OCI-LY3 (cell line): ENCODE data around the gene BACE1-AS.

Experiments
- H2AFZ ChIP-seq: fragments of 200-600, 300-600 bp; shearing (Covaris generic); 2 replicates; pipeline ENCODE4 v1.6.0; 2014; ENCODE audit warnings: antibody characterized with exemption, low read depth, low read length
- H3K27ac ChIP-seq: fragments of 200-600, 300-600 bp; sonication (generic); 2 replicates; pipeline ENCODE4 v1.5.1; 2014; ENCODE audit warnings: mild to moderate bottlenecking, low read length, moderate library complexity, mixed read lengths
- H3K27me3 ChIP-seq: fragments of 200-600, 300-600 bp; sonication (generic); 2 replicates; pipeline ENCODE4 v1.6.1; 2014; ENCODE audit warnings: low read depth, low read length, mixed read lengths
- H3K36me3 ChIP-seq: fragments of 200-600, 300-600 bp; sonication (generic); replicated peaks from 2 replicates; pipeline ENCODE3; 2014; ENCODE audit warnings: low read depth, low read length, mixed read lengths
- H3K4me1 ChIP-seq: fragments of 300-600, 200-600 bp; sonication (generic); 2 replicates; pipeline ENCODE4 v1.6.1; 2014; ENCODE audit warnings: low read length, mixed read lengths
- H3K4me2 ChIP-seq: fragments of 200-600, 300-600 bp; sonication (generic); 2 replicates; pipeline ENCODE4 v1.6.1; 2014; ENCODE audit warnings: low read length, mixed read lengths
- H3K4me3 ChIP-seq: fragments of 300-600, 200-600 bp; sonication (generic); 2 replicates; pipeline ENCODE4 v1.5.1; 2014; ENCODE audit warnings: antibody characterized with exemption, mild to moderate bottlenecking, low read length, moderate library complexity
- H3K79me2 ChIP-seq: fragments of 300-600, 200-600 bp; shearing (Covaris generic); 2 replicates; pipeline ENCODE4 v1.6.1; 2014; ENCODE audit warnings: mild to moderate bottlenecking, low read length, mixed read lengths
- H3K9ac ChIP-seq: fragments of 300-600, 200-600 bp; shearing (Covaris generic); 2 replicates; pipeline ENCODE4 v1.6.0; 2014; ENCODE audit warnings: mild to moderate bottlenecking, low read length, moderate library complexity
- H3K9me3 ChIP-seq: fragments of 200-600, 300-600 bp; shearing (Covaris generic); 2 replicates; pipeline ENCODE4 v1.6.1; 2014; ENCODE audit warnings: low read length, mixed read lengths; ENCODE audit not compliant: insufficient read depth
- H4K20me1 ChIP-seq: fragments of 200-600, 300-600 bp; sonication (generic); 2 replicates; pipeline ENCODE4 v1.6.1; 2016; ENCODE audit warnings: low read length, mixed read lengths; ENCODE audit not compliant: insufficient read depth
- CTCF ChIP-seq: fragments of 200-600, 300-600 bp; sonication (generic); IDR thresholded peaks from 2 replicates; pipeline ENCODE4 v1.5.1; 2014; ENCODE audit warnings: antibody characterized with exemption, low read length, low read depth
- EZH2phosphoT487 ChIP-seq: fragments of 200-600 bp; shearing (Covaris generic); IDR thresholded peaks from 2 replicates; pipeline ENCODE4 v1.6.1; 2018; ENCODE audit warnings: antibody characterized with exemption, mixed run types, low read depth

The BACE1-AS gene

GRCh38 chr11:117334896-117335295, 43.8 kb downstream of the BACE1-AS start:
- Histone ChIP-seq H3K27ac (no peak overlapping the region), H3K27me3 (no peaks in the 10 kb centered on the region), H3K4me1 (no peaks in the 10 kb centered on the region), H3K9me3 (no peaks in the 10 kb centered on the region), H3K4me3 (no peak overlapping the region), H3K9ac (no peak overlapping the region), H2AFZ (no peak overlapping the region), H3K36me3 (peaks cover 5% of the 10 kb centered on the region), H4K20me1 (no peaks in the 10 kb centered on the region), H3K79me2 (no peaks in the 10 kb centered on the region; the same call in 1 of the 2 replicates), H3K4me2 (no peak overlapping the region)
- TF ChIP-seq EZH2phosphoT487 (no peak), CTCF (no peak)

- Histone ChIP-seq H3K27me3 (no peaks in the 10 kb centered on the region), H3K4me3 (no peak overlapping the region), H3K36me3 (peaks cover 8% of the 10 kb centered on the region), H3K4me2 (no peak overlapping the region), H3K9me3 (no peaks in the 10 kb centered on the region), H3K27ac (no peak overlapping the region), H4K20me1 (no peaks in the 10 kb centered on the region), H3K79me2 (no peaks in the 10 kb centered on the region), H3K4me1 (no peaks in the 10 kb centered on the region), H2AFZ (no peak overlapping the region), H3K9ac (no peak overlapping the region)
- TF ChIP-seq CTCF = no peak
- no peak for TF ChIP-seq EZH2phosphoT487
These were observed 44.3 kb downstream of the BACE1-AS start for GRCh38 chr11:117335399-117335798.

GRCh38 chr11:117337076-117337475, 45.9 kb downstream of the BACE1-AS start:
- H3K9ac ChIP-seq = no peak overlapping the region
- no peaks in the 10 kb centered on the region for H3K79me2 ChIP-seq
- H4K20me1 ChIP-seq = no peaks in the 10 kb centered on the region
- no peak overlapping the region for H3K4me3 ChIP-seq
- H3K9me3 ChIP-seq = no peaks in the 10 kb centered on the region
- TF ChIP-seq EZH2phosphoT487 (no peak), CTCF (no peak)
- no peak overlapping the region for H3K27ac ChIP-seq
- peaks cover 14% of the 10 kb centered on the region for H3K36me3 ChIP-seq
- no peaks in the 10 kb centered on the region for H3K27me3 ChIP-seq
- H2AFZ ChIP-seq = no peak overlapping the region
- no peak overlapping the region for H3K4me2 ChIP-seq
- H3K4me1 ChIP-seq = no peaks in the 10 kb centered on the region
